MCF 10A (cell line): ENCODE results near the gene OGFOD3. TPM values are rescaled to one million over a fixed set of nuclear protein-coding genes. Genes with fewer than 3 reads are reported as not detected.

Source experiments
- BruUV-seq: library from RNA; stranded (reverse); fragments of 400-500 nt; replicated peaks from 2 replicates; lab custom pipeline; 2021; lab: Mats Ljungman, UMichigan
- CTCF ChIA-PET: fragments of 300-600 bp; sonication (Branson Sonifier 250); formaldehyde crosslinking; extraction: SDS; loops from one replicate; lab custom pipeline; 2021; ENCODE audit warnings: antibody characterized with exemption, inconsistent platforms; lab: Yijun Ruan, JAX
- POLR2A ChIA-PET: fragments of 300-600, 350-650 bp; sonication (Branson Sonifier 250); formaldehyde crosslinking; extraction: SDS; loops from one replicate; lab custom pipeline; 2020; ENCODE audit warnings: antibody characterized with exemption, inconsistent platforms; lab: Yijun Ruan, JAX
- DNase-seq: peaks from one replicate; pipeline ENCODE4 v3.0.0-alpha.2; 2018; ENCODE audit not compliant: unreplicated experiment
- H3K27ac Mint-ChIP-seq: one replicate; pipeline ENCODE4 v1.8.0; 2022; ENCODE audit warnings: mild to moderate bottlenecking, low read depth, mixed read lengths; ENCODE audit not compliant: unreplicated experiment
- H3K27me3 Mint-ChIP-seq: one replicate; pipeline ENCODE4 v1.8.0; 2022; ENCODE audit warnings: mixed read lengths; ENCODE audit not compliant: insufficient read depth, unreplicated experiment
- H3K36me3 Mint-ChIP-seq: one replicate; pipeline ENCODE4 v1.8.0; 2022; ENCODE audit warnings: mild to moderate bottlenecking, moderate library complexity, mixed read lengths; ENCODE audit not compliant: insufficient read depth, unreplicated experiment
- H3K4me1 Mint-ChIP-seq: one replicate; pipeline ENCODE4 v1.8.0; 2022; ENCODE audit warnings: mixed read lengths; ENCODE audit not compliant: insufficient read depth, unreplicated experiment
- H3K4me3 Mint-ChIP-seq: one replicate; pipeline ENCODE4 v1.8.0; 2022; ENCODE audit warnings: mild to moderate bottlenecking, moderate library complexity, mixed read lengths; ENCODE audit not compliant: unreplicated experiment
- H3K9me3 Mint-ChIP-seq: one replicate; pipeline ENCODE4 v1.8.0; 2022; ENCODE audit warnings: mixed read lengths; ENCODE audit not compliant: unreplicated experiment
- CTCF ChIP-seq: fragments of 200-600 bp; IDR thresholded peaks from one replicate; pipeline ENCODE4 v1.8.0; 2022; ENCODE audit warnings: antibody characterized with exemption, mild to moderate bottlenecking; ENCODE audit not compliant: unreplicated experiment
- intact Hi-C: fragments of 100-400 bp; cut with micrococcal nuclease; formaldehyde crosslinking; loops from 2 replicates; pipeline ENCODE4 v1.14.1; 2022
- total RNA-seq: library from RNA; stranded (reverse); gene quantifications from 2 replicates; pipeline ENCODE4 v1.2.3, GENCODE V29; 2022

The OGFOD3 gene
- total RNA-seq, 1 experiment from 2014 or later = 21.1 TPM

- Mint-ChIP-seq H3K36me3 (peaks cover 19% of the 10 kb centered on the region), H3K4me3 (peak within 1 kb of the TSS; percentile 80), H3K4me1 (no peaks in the 10 kb centered on the region), H3K27me3 (no peaks in the 10 kb centered on the region), H3K9me3 (no peaks in the 10 kb centered on the region), H3K27ac (peak within 1 kb of the TSS; percentile 94)
- CTCF ChIA-PET = interaction anchor here (0.8 kb wide), 1 partner anchor 28 kb away, joined by 5 read pairs; no protein-coding TSS in a partner anchor
- POLR2A ChIA-PET = interaction anchor here (0.9 to 1.8 kb wide), 11 partner anchors 7 to 86 kb away, joined by 3 to 8 read pairs (median 3); partner anchors contain the start of genes FOXK2 and NARF
- BruUV-seq = TSS peak; percentile 57
- DNase-seq = peak; percentile 86
- intact Hi-C loops = loop anchor here (1.0 to 5.0 kb wide), 2 partner anchors 44 to 77 kb away; no protein-coding TSS in a partner anchor
- no peak for TF ChIP-seq CTCF
Observed at GRCh38 chr17:82450357-82451106, 32.1 kb upstream of the OGFOD3 start, which contains the start of gene CYBC1. CYBC1 (minus strand) TSS chr17:82450752; CDS start chr17:82449254, 1,498 bp downstream.

GRCh38 chr17:82449883-82450356, 31.5 kb upstream of the OGFOD3 start:
- TF ChIP-seq CTCF = no peak
- peak overlapping the region; percentile 94 for H3K27ac Mint-ChIP-seq
- no peaks in the 10 kb centered on the region for H3K9me3 Mint-ChIP-seq
- no peaks in the 10 kb centered on the region for H3K4me1 Mint-ChIP-seq
- intact Hi-C loops = loop anchor here (1.0 to 5.0 kb wide), 2 partner anchors 44 to 77 kb away; no protein-coding TSS in a partner anchor
- H3K27me3 Mint-ChIP-seq = no peaks in the 10 kb centered on the region
- peaks cover 19% of the 10 kb centered on the region for H3K36me3 Mint-ChIP-seq
- no peak for DNase-seq
- ChIA-PET CTCF (no interaction called here), POLR2A (interaction anchor here (1.0 to 1.8 kb wide), 5 partner anchors 8 to 70 kb away, joined by 3 to 8 read pairs (median 4); partner anchors contain the start of genes FOXK2 and NARF)
- peak overlapping the region; percentile 80 for H3K4me3 Mint-ChIP-seq
- no TSS peak for BruUV-seq

- Mint-ChIP-seq H3K36me3 (peaks cover 19% of the 10 kb centered on the region), H3K4me3 (peak overlapping the region; percentile 80), H3K4me1 (no peaks in the 10 kb centered on the region), H3K9me3 (no peaks in the 10 kb centered on the region), H3K27me3 (no peaks in the 10 kb centered on the region), H3K27ac (no peak overlapping the region)
- no peak for DNase-seq
- TF ChIP-seq CTCF = no peak
- CTCF ChIA-PET = interaction anchor here (0.6 kb wide), 1 partner anchor 11 kb away, joined by 3 read pairs; no protein-coding TSS in a partner anchor
- no TSS peak for BruUV-seq
- intact Hi-C loops = no loop called here
- POLR2A ChIA-PET = interaction anchor here (1.0 to 1.8 kb wide), 7 partner anchors 9 to 86 kb away, joined by 3 to 8 read pairs (median 4); partner anchors contain the start of genes FOXK2 and NARF
Observed at GRCh38 chr17:82449131-82449882, 30.9 kb upstream of the OGFOD3 start.
